GM12865 (cell line): ENCODE results near the gene WDCP.
"Not testable (repeated sequence)": the region's sequence is repeated elsewhere in the genome, so short reads cannot be mapped to it uniquely, and the experiment has no call there.

Source experiments
- DNase-seq: peaks from one replicate; pipeline ENCODE4 v3.0.0; 2010; ENCODE audit warnings: low read depth
- H3K4me3 ChIP-seq: 2 replicates; pipeline ENCODE4 v1.5.1; 2011; ENCODE audit warnings: mild to moderate bottlenecking, low read depth, low read length, control low read depth
- CTCF ChIP-seq: IDR thresholded peaks from 2 replicates; pipeline ENCODE4 v1.5.1; 2011; ENCODE audit warnings: low read length, control low read depth, low read depth, inconsistent platforms; ENCODE audit not compliant: insufficient read depth; ENCODE audit errors: missing control alignments

WDCP gene

DNA sequence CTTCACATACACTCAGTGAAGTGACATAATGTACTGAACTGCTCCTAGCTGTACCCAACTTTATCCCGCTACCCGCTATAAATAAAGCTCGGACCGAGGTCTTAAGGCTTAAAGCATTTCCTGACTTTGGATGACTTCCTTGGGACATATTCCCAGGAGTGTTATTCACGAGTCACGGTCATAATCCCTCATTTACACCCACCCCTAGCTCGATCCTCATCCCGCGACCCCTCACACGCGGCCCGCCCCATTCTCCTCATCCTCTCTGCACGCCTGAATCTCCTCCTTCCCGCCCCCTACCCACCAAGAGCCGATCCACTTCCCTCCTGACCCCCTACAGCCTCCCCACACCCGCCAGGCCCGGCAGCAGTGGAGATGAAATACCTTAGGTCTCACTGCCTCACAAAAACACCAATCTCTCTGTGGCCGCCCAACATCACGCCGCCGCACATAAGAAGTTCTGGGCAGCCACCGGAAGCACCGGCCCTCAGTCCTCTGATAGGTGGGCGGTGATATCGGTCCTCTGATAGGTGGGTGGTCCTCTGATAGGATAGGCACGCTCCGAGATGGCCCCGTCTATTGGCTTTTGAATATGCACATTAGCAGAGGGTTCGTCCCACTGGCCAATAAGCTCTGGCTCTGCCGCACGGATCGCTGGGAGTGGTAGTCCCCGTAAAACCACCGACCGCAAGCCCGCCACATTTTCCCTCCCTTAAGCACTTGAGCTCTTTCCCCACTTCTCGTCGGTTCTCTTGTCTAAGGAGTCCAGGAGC lies at the start of gene WDCP:
Gene WDCP (minus strand): TSS at position 462 of the 773 bp plus-strand sequence. CDS start 7,897 bp downstream, outside the sequence.
- DNase-seq, result peak; percentile 98
- no peak for TF ChIP-seq CTCF
- H3K4me3 ChIP-seq, result peak within 1 kb of the TSS; percentile 91

- H3K4me3 ChIP-seq, DNase-seq: not testable (repeated sequence)
Observed at GRCh38 chr2:24095171-24095677, 48.0 kb upstream of the WDCP start.

- not testable (repeated sequence) for DNase-seq, H3K4me3 ChIP-seq
Observed at GRCh38 chr2:24093270-24093669, 46.1 kb upstream of the WDCP start.

GRCh38 chr2:24088821-24089359 lies 41.7 kb upstream of the WDCP start:
- DNase-seq, result no peak
- no peak overlapping the region for H3K4me3 ChIP-seq
- TF ChIP-seq CTCF, result no peak

GRCh38 chr2:24087032-24087431 lies 39.8 kb upstream of the WDCP start:
- no peak for DNase-seq
- TF ChIP-seq CTCF, result no peak

DNA sequence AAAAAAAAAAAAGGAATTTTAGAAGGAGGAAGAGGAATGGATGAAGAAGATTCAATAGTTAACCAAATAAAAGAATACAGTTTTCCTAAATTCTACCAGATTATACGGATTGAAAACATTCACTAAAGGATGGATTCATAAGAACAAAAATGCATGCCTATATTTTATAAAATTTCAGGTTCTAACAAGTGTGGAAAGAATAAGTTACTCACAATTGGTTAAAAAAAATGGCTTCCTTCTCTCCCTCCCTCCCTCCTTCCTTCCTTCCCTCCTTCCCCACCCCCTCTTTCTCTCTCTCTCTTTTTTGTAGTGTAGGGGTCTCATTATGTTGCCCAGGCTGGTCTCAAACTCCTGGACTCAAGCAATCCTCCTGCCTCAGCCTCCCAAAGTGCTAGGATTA lies 39.0 kb upstream of the WDCP start:
- no peak for DNase-seq
- no peak overlapping the region for H3K4me3 ChIP-seq
- no peak for TF ChIP-seq CTCF

More at GRCh38 chr2:24087032-24087431, 39.8 kb upstream of the WDCP start:
- no peak overlapping the region for H3K4me3 ChIP-seq

GRCh38 chr2:24085200-24085489 lies 38.0 kb upstream of the WDCP start:
- no peak for DNase-seq
- peak overlapping the region; percentile 70 for H3K4me3 ChIP-seq
- TF ChIP-seq CTCF, result no peak
